Measurements from ENCODE around the gene MICALL1.

The MICALL1 gene

DNA sequence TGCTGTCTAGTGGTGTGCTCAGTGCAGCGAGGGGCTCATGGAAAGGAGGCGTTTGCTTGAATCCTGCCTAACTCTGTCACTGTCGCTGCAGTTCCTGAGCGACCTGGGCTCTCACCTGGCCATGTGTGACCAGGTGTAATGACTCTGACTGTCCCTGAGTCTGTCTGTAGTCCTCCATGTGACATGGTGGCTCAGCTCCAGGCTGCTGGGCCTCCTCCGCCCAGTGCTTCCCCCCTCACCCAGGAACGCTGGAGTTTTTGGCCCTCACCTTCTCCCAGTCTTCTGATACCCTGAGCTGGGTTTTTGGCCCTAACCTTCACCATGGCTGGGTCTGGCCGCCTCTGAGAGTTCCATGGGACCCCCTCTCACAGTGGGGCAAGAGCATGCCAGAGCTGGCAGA is 20.3 kb downstream of the MICALL1 start:
- Histone ChIP-seq H3K27ac (no peak overlapping the region), H3K4me1 (peaks cover 0 to 9% (median 5%) of the 10 kb centered on the region in 4 donors), H3K9me3 (no peaks in the 10 kb centered on the region), H3K36me3 (peaks cover 45 to 97% (median 79%) of the 10 kb centered on the region in 3 donors), H3K4me3 (no peak overlapping the region), H3K27me3 (no peaks in the 10 kb centered on the region)
- TF ChIP-seq, protein P1, sequence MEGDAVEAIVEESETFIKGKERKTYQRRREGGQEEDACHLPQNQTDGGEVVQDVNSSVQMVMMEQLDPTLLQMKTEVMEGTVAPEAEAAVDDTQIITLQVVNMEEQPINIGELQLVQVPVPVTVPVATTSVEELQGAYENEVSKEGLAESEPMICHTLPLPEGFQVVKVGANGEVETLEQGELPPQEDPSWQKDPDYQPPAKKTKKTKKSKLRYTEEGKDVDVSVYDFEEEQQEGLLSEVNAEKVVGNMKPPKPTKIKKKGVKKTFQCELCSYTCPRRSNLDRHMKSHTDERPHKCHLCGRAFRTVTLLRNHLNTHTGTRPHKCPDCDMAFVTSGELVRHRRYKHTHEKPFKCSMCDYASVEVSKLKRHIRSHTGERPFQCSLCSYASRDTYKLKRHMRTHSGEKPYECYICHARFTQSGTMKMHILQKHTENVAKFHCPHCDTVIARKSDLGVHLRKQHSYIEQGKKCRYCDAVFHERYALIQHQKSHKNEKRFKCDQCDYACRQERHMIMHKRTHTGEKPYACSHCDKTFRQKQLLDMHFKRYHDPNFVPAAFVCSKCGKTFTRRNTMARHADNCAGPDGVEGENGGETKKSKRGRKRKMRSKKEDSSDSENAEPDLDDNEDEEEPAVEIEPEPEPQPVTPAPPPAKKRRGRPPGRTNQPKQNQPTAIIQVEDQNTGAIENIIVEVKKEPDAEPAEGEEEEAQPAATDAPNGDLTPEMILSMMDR (IDR thresholded peaks at IDR 0.05) = no peak
- DNase-seq = no peak
- intact Hi-C loops (cut with DNase I; ENCODE audit: low total_unique reads) = no loop called here

DNA sequence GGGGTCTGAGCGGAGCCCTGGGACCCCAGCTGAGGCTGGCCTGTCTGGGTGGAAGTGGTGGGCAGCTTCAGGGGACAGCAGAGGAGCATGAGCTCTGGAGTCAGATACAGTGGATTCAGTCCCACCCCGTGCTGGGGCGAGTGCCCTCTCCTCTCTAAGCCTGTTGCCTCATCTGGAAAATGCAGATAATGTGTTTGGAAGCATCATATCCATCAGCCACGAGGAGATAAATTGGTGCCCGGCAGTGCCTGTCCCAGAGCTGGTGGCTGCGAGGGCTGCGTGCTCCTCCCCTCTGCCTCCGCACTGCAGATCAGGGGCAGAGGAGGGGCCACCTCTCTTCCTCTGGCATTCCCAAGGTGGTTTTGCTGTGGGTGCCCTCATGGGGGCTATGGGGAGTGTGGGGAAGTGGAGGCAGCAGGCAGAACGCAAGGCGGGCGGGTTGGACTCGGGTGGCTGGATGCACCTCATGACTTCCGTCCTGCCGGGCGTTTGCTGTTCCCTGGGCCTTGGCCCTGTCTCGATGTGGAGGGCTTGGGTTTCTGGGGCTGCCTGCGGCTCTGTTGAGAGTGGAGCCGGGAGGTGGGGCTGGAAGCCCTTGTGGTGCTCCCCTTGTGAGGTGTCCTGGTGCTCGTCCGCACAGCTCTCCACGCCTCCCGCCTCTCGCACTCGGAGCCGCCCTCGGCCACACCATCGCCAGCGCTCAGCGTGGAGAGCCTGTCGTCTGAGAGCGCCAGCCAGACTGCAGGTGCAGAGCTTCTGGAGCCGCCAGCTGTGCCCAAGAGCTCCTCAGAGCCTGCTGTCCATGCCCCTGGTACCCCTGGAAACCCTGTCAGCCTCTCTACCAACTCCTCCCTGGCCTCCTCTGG is 20.9 kb downstream of the MICALL1 start:
- Histone ChIP-seq H3K27me3 (no peaks in the 10 kb centered on the region), H3K27ac (no peak overlapping the region), H3K4me3 (no peak overlapping the region), H3K9me3 (no peaks in the 10 kb centered on the region), H3K36me3 (peaks cover 48 to 97% (median 79%) of the 10 kb centered on the region in 3 donors), H3K4me1 (peaks cover 0 to 9% (median 5%) of the 10 kb centered on the region in 4 donors)
- TF ChIP-seq, protein P1 (IDR thresholded peaks at IDR 0.05) = no peak
- no peak for DNase-seq
- intact Hi-C loops (cut with DNase I; ENCODE audit: low total_unique reads) = no loop called here

DNA sequence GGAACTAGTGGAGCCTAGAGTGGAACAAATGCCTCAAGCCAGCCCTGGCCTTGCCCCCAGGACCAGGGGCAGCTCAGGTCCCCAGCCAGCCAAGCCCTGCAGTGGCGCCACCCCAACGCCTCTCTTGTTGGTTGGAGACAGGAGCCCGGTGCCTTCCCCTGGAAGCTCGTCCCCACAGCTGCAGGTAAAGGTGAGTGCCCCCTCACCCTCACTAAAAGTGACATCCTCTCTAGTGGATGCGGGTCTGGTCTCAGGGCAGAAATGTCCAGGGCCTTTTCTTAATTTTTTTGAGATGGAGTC is 21.5 kb downstream of the MICALL1 start:
- DNase-seq = no peak
- H3K27me3 ChIP-seq = no peaks in the 10 kb centered on the region
- no peak overlapping the region for H3K4me3 ChIP-seq
- TF ChIP-seq, protein P1 (IDR thresholded peaks at IDR 0.05) = no peak
- peaks cover 0 to 9% (median 6%) of the 10 kb centered on the region in 4 donors for H3K4me1 ChIP-seq
- H3K27ac ChIP-seq = no peak overlapping the region
- peaks cover 51 to 99% (median 82%) of the 10 kb centered on the region in 3 donors for H3K36me3 ChIP-seq
- H3K9me3 ChIP-seq = no peaks in the 10 kb centered on the region
- intact Hi-C loops (cut with DNase I; ENCODE audit: low total_unique reads) = no loop called here

DNA sequence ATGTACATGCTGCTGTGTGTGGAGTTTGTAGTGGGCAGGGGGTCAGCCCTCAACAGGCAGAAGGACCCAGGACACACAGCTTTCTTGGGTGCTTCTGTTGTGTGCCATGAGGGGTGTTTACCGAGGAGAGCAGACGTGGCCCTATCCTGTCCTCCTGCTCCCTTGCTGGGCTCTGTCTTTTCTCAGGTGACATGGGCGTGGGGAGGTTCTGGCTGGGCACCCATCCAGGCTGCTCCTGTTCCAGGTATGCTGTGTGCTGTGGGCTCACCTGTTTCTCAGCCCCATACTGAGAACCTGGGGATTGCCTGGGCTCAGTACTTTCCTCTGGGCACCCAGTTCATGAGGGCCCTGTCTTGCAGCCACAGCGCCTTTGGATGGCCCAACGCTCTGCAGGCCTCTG is 23.3 kb downstream of the MICALL1 start:
- no peak overlapping the region for H3K27ac ChIP-seq
- peaks cover 5 to 26% (median 22%) of the 10 kb centered on the region in 4 donors for H3K4me1 ChIP-seq
- no peak for DNase-seq
- intact Hi-C loops (cut with DNase I; ENCODE audit: low total_unique reads) = no loop called here
- H3K27me3 ChIP-seq = no peaks in the 10 kb centered on the region
- TF ChIP-seq, protein P1 (IDR thresholded peaks at IDR 0.05) = no peak
- H3K4me3 ChIP-seq = no peak overlapping the region
- no peaks in the 10 kb centered on the region for H3K9me3 ChIP-seq
- peaks cover 41 to 87% (median 72%) of the 10 kb centered on the region in 3 donors for H3K36me3 ChIP-seq

DNA sequence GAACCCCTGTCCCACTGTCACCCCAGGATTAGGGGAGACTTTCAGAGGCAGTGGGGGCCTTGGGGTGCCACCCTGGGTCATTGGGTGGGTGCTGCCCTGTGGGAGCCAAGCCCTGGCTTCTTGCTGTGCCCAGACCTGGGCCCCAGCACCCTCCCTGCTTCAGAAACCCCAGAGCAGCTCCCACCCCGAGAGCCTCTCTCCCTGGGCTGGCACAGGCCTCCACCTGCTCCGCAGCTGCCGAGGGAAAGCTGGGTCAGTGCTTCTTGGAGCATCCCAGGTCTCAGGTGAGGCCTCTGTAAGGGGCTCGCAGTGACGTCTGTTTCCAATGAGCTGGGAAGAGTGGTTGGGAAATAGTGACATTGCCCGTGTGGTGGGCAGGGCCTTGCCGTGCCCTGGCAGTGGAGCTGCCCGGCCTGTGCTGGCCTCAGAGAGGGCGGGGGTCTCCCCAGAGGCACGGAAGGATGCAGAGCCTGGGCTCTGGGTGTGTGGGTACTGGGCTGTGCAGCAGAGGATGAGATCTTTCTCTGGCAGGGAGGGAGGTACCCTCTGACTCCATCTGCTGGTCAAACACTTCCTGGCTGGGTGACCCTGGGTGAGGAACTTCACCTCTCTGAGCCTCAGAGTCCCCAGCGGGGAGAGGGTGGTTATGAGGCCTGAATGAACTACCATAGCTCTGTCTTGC is 24.3 kb downstream of the MICALL1 start:
- Histone ChIP-seq H3K4me3 (no peak overlapping the region), H3K27ac (peak overlapping the region; percentile 17 to 81), H3K27me3 (no peaks in the 10 kb centered on the region), H3K9me3 (no peaks in the 10 kb centered on the region), H3K36me3 (peaks cover 36 to 77% (median 62%) of the 10 kb centered on the region in 3 donors), H3K4me1 (peaks cover 5 to 32% (median 24%) of the 10 kb centered on the region in 4 donors)
- intact Hi-C loops (cut with DNase I; ENCODE audit: low total_unique reads) = loop anchor here (5.0 kb wide), 2 partner anchors 43 to 113 kb away; no protein-coding TSS in a partner anchor
- no peak for DNase-seq
- TF ChIP-seq, protein P1 (IDR thresholded peaks at IDR 0.05) = peak in 1 of 2 experiments; percentile 38

Data from tibial artery (tissue), 4 donors.